SH-SY5Y (cell line): ENCODE data around the gene MAB21L2.

Source experiments
- GATA2 ChIP-seq: IDR thresholded peaks from 2 replicates; pipeline ENCODE4 v1.6.1; 2011; ENCODE audit warnings: mild to moderate bottlenecking, low read depth, low read length
- GATA3 ChIP-seq: IDR thresholded peaks from 2 replicates; pipeline ENCODE4 v1.6.1; 2011; ENCODE audit warnings: low read depth, mild to moderate bottlenecking, low read length, moderate library complexity

DNA sequence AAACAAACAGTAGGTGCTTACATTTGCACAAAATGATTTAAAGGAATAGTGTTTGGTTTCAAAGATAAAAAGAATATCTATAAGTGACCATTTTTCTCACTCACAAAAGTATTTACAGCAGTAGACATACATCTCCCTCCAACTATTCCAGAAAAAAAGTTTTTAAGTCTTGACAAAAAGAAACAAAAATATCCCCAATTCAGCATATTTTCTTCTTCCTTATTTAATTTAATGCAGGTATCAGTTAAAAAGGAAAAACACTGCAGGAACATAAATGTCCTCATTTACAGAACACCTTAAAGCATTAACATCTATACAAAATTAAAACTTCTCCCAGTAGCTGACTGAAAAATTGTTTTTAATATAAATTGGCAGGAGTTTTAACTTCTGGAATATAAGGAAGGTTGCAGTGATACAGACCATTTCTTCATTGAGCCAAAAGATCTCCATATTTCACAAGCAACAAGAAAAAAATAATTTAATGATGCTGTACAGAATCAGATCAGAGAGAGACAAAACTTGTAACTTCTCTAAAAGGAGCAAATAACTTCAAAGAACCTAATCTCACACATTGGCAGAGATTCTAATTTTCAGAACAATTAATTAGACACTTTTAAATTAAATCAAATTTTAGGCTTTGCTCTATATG is 4.3 kb downstream of the MAB21L2 start:
- TF ChIP-seq GATA3 (no peak), GATA2 (no peak)
